Naive thymus-derived CD4-positive, alpha-beta T cell (primary cell): Measurements from ENCODE around the gene SLC22A2. TPM values are rescaled to one million over a fixed set of nuclear protein-coding genes. Genes with fewer than 3 reads are reported as not detected.
A peak's percentile ranks its signal among the peaks of the same experiment; 100 is the strongest.

Experiments used
- ATAC-seq: fragments of 150-1000 bp; cut with Tn5 transposase; 2 replicates; pipeline ENCODE4 v1.10.0; 2021; ENCODE audit warnings: mild to moderate bottlenecking, moderate library complexity
- CTCF ChIA-PET: fragments of 350-600 bp; sonication (Branson Sonifier 250); formaldehyde crosslinking; loops from one replicate; lab custom pipeline; 2021; ENCODE audit warnings: antibody characterized with exemption; lab: Charles Lee
- POLR2A ChIA-PET: fragments of 350-600 bp; sonication (Branson Sonifier 250); formaldehyde crosslinking; loops from one replicate; lab custom pipeline; 2021; ENCODE audit warnings: antibody characterized with exemption, inconsistent platforms; lab: Charles Lee
- DNase-seq, 9 donors: peaks; one replicate each; pipeline versions ENCODE4 v3.0.0 to v3.0.0-alpha.2; 2020 to 2022; ENCODE audit warnings: mixed read lengths in 1 of 9
- H3K27ac ChIP-seq: one replicate; pipeline ENCODE4 v1.7.0; 2013; ENCODE audit warnings: mild to moderate bottlenecking, low read depth, low read length, moderate library complexity
- H3K27me3 ChIP-seq, 2 donors: one replicate each; pipeline ENCODE4 v1.7.0; 2013; ENCODE audit warnings: low read length in 2 of 2, mild to moderate bottlenecking in 2 of 2, moderate library complexity in 2 of 2; ENCODE audit not compliant: control insufficient read depth in 2 of 2, insufficient read depth in 2 of 2
- H3K36me3 ChIP-seq, 3 experiments: 1 replicate in 2 of 3; 2 replicates in 1 of 3; pipeline ENCODE4 v1.7.0; 2013; ENCODE audit warnings: low read length in 3 of 3, mild to moderate bottlenecking in 3 of 3, moderate library complexity in 1 of 3; ENCODE audit not compliant: insufficient read depth in 3 of 3, control insufficient read depth in 2 of 3
- H3K4me1 ChIP-seq, 2 donors: one replicate each; pipeline ENCODE4 v1.7.0; 2013; ENCODE audit warnings: low read length in 2 of 2, mild to moderate bottlenecking in 2 of 2, moderate library complexity in 1 of 2; ENCODE audit not compliant: control insufficient read depth in 2 of 2, insufficient read depth in 2 of 2
- H3K4me3 ChIP-seq: 2 replicates; pipeline ENCODE4 v1.7.0; 2013; ENCODE audit warnings: mild to moderate bottlenecking, low read length
- H3K9me3 ChIP-seq, 3 experiments: 1 replicate in 2 of 3; 2 replicates in 1 of 3; pipeline ENCODE4 v1.7.0; 2013; ENCODE audit warnings: low read length in 3 of 3; ENCODE audit not compliant: control insufficient read depth in 2 of 3
- H3K27ac Mint-ChIP-seq, 9 donors: one replicate each; pipeline ENCODE4 v1.8.0; 2020 to 2022; ENCODE audit warnings: mixed read lengths in 9 of 9, mild to moderate bottlenecking in 8 of 9, moderate library complexity in 5 of 9, inconsistent platforms in 2 of 9
- H3K27me3 Mint-ChIP-seq, 5 donors: one replicate each; pipeline ENCODE4 v1.8.0; 2021 to 2022; ENCODE audit warnings: mixed read lengths in 5 of 5, mild to moderate bottlenecking in 1 of 5
- H3K36me3 Mint-ChIP-seq, 5 donors: one replicate each; pipeline ENCODE4 v1.8.0; 2020 to 2022; ENCODE audit warnings: mixed read lengths in 5 of 5, mild to moderate bottlenecking in 3 of 5, inconsistent platforms in 1 of 5
- H3K4me1 Mint-ChIP-seq, 7 donors: one replicate each; pipeline ENCODE4 v1.8.0; 2020 to 2022; ENCODE audit warnings: mixed read lengths in 7 of 7, mild to moderate bottlenecking in 3 of 7, inconsistent platforms in 1 of 7
- H3K4me3 Mint-ChIP-seq, 10 donors: one replicate each; pipeline ENCODE4 v1.8.0; 2020 to 2022; ENCODE audit warnings: mild to moderate bottlenecking in 10 of 10, mixed read lengths in 10 of 10, moderate library complexity in 6 of 10, inconsistent platforms in 2 of 10
- H3K9me3 Mint-ChIP-seq, 11 donors: one replicate each; pipeline ENCODE4 v1.8.0; 2020 to 2022; ENCODE audit warnings: mixed read lengths in 11 of 11, mild to moderate bottlenecking in 4 of 11, inconsistent platforms in 1 of 11, moderate library complexity in 1 of 11
- intact Hi-C, 2 donors: fragments of 100-400 bp; cut with micrococcal nuclease; formaldehyde crosslinking; loops; one replicate each; pipeline ENCODE4 v1.15.1; 2023
- polyA plus RNA-seq, 2 donors: library from polyadenylated mRNA; unstranded; fragments of 300-500 nt; fragmentation: Illumina TruSeq; gene quantifications; one replicate each; pipeline ENCODE4 v1.2.3, GENCODE V29; 2021
- total RNA-seq, 6 experiments: library from RNA in 5 of 6; stranded (reverse) in 5 of 6; gene quantifications; 1 replicate in 5 of 6; 2 replicates in 1 of 6; pipeline ENCODE4 v1.2.3 and lab custom pipeline; 2021 to 2026

The SLC22A2 gene
- total and polyA plus RNA-seq, 7 experiments from 2014 or later = not detected

- H3K36me3 Mint-ChIP-seq = no peaks in the 10 kb centered on the region
- Histone ChIP-seq H3K4me1 (no peaks in the 10 kb centered on the region), H3K4me3 (no peak overlapping the region), H3K36me3 (no peaks in the 10 kb centered on the region), H3K27ac (no peak overlapping the region), H3K27me3 (no peaks in the 10 kb centered on the region), H3K9me3 (no peaks in the 10 kb centered on the region)
- H3K27me3 Mint-ChIP-seq = peaks cover 0 to 4% (median 0%) of the 10 kb centered on the region in 5 donors
- CTCF ChIA-PET = no interaction called here
- no peak for DNase-seq
- no peaks in the 10 kb centered on the region for H3K9me3 Mint-ChIP-seq
- no peak overlapping the region for H3K4me3 Mint-ChIP-seq
- intact Hi-C loops = no loop called here
- ATAC-seq = no peak
- H3K27ac Mint-ChIP-seq = no peak overlapping the region
- POLR2A ChIA-PET = no interaction called here
- H3K4me1 Mint-ChIP-seq = peaks cover 0 to 9% (median 8%) of the 10 kb centered on the region in 7 donors
Measured at GRCh38 chr6:160267102-160267501, 8.5 kb upstream of the SLC22A2 start.

GRCh38 chr6:160265869-160266476 lies 7.4 kb upstream of the SLC22A2 start:
- no peaks in the 10 kb centered on the region for H3K36me3 Mint-ChIP-seq
- no peak overlapping the region for H3K27ac Mint-ChIP-seq
- POLR2A ChIA-PET = no interaction called here
- Histone ChIP-seq H3K27me3 (no peaks in the 10 kb centered on the region), H3K4me1 (no peaks in the 10 kb centered on the region), H3K4me3 (no peak overlapping the region), H3K36me3 (no peaks in the 10 kb centered on the region), H3K9me3 (no peaks in the 10 kb centered on the region), H3K27ac (no peak overlapping the region)
- no peaks in the 10 kb centered on the region for H3K9me3 Mint-ChIP-seq
- H3K4me1 Mint-ChIP-seq = peaks cover 0 to 9% (median 8%) of the 10 kb centered on the region in 7 donors
- intact Hi-C loops = no loop called here
- CTCF ChIA-PET = no interaction called here
- peaks cover 0 to 4% (median 0%) of the 10 kb centered on the region in 5 donors for H3K27me3 Mint-ChIP-seq
- no peak for ATAC-seq
- peak overlapping the region in 6 of 10 donors; percentile 4 to 50 (median 17) for H3K4me3 Mint-ChIP-seq
- DNase-seq = no peak

- H3K9me3 ChIP-seq = no peaks in the 10 kb centered on the region
- ATAC-seq (no peak), DNase-seq (no peak)
- Mint-ChIP-seq H3K27me3 (peaks cover 0 to 8% (median 5%) of the 10 kb centered on the region in 5 donors), H3K36me3 (no peaks in the 10 kb centered on the region), H3K9me3 (no peaks in the 10 kb centered on the region), H3K4me3 (no peak overlapping the region), H3K4me1 (peaks cover 0 to 9% (median 8%) of the 10 kb centered on the region in 7 donors), H3K27ac (no peak overlapping the region)
- ChIA-PET POLR2A (no interaction called here), CTCF (no interaction called here)
- no peaks in the 10 kb centered on the region for H3K36me3 ChIP-seq
- intact Hi-C loops = no loop called here
- no peaks in the 10 kb centered on the region for H3K27me3 ChIP-seq
- H3K27ac ChIP-seq = no peak overlapping the region
- no peaks in the 10 kb centered on the region for H3K4me1 ChIP-seq
- no peak overlapping the region for H3K4me3 ChIP-seq
Measured at GRCh38 chr6:160264061-160264612, 5.5 kb upstream of the SLC22A2 start.

GRCh38 chr6:160263196-160263939 lies 4.7 kb upstream of the SLC22A2 start:
- H3K27ac Mint-ChIP-seq = no peak overlapping the region
- CTCF ChIA-PET = no interaction called here
- intact Hi-C loops = no loop called here

GRCh38 chr6:160261991-160262680 lies 3.5 kb upstream of the SLC22A2 start:
- no peaks in the 10 kb centered on the region for H3K36me3 Mint-ChIP-seq
- no peak overlapping the region for H3K27ac Mint-ChIP-seq
- peaks cover 0 to 9% (median 8%) of the 10 kb centered on the region in 7 donors for H3K4me1 Mint-ChIP-seq
- no peaks in the 10 kb centered on the region for H3K4me1 ChIP-seq
- ATAC-seq (no peak), DNase-seq (no peak)
- POLR2A ChIA-PET = no interaction called here
- no peak overlapping the region for H3K27ac ChIP-seq
- H3K36me3 ChIP-seq = no peaks in the 10 kb centered on the region
- intact Hi-C loops = no loop called here
- no peaks in the 10 kb centered on the region for H3K9me3 ChIP-seq
- peaks cover 0 to 17% (median 8%) of the 10 kb centered on the region in 5 donors for H3K27me3 Mint-ChIP-seq
- CTCF ChIA-PET = interaction anchor here (0.6 kb wide), 1 partner anchor 92 kb away, joined by 3 read pairs; no protein-coding TSS in a partner anchor
- no peaks in the 10 kb centered on the region for H3K27me3 ChIP-seq
- H3K4me3 Mint-ChIP-seq = no peak overlapping the region
- H3K9me3 Mint-ChIP-seq = no peaks in the 10 kb centered on the region
- H3K4me3 ChIP-seq = no peak overlapping the region

More at GRCh38 chr6:160263196-160263939, 4.7 kb upstream of the SLC22A2 start:
- Histone ChIP-seq H3K36me3 (no peaks in the 10 kb centered on the region), H3K9me3 (no peaks in the 10 kb centered on the region), H3K4me1 (no peaks in the 10 kb centered on the region), H3K4me3 (no peak overlapping the region), H3K27me3 (no peaks in the 10 kb centered on the region), H3K27ac (no peak overlapping the region)
- ATAC-seq (no peak), DNase-seq (no peak)
- Mint-ChIP-seq H3K27me3 (peaks cover 0 to 10% (median 8%) of the 10 kb centered on the region in 5 donors), H3K4me1 (peaks cover 0 to 9% (median 8%) of the 10 kb centered on the region in 7 donors), H3K9me3 (no peaks in the 10 kb centered on the region), H3K36me3 (no peaks in the 10 kb centered on the region), H3K4me3 (no peak overlapping the region)
- POLR2A ChIA-PET = no interaction called here

- CTCF ChIA-PET = no interaction called here
- no peaks in the 10 kb centered on the region for H3K36me3 Mint-ChIP-seq
- no peaks in the 10 kb centered on the region for H3K36me3 ChIP-seq
- H3K4me3 ChIP-seq = no peak overlapping the region
- H3K4me1 ChIP-seq = no peaks in the 10 kb centered on the region
- H3K27me3 Mint-ChIP-seq = peaks cover 0 to 26% (median 13%) of the 10 kb centered on the region in 5 donors
- peaks cover 0 to 2% (median 2%) of the 10 kb centered on the region in 7 donors for H3K4me1 Mint-ChIP-seq
- no peak overlapping the region for H3K27ac Mint-ChIP-seq
- ATAC-seq = no peak
- no peaks in the 10 kb centered on the region for H3K9me3 Mint-ChIP-seq
- no peak for DNase-seq
- no peak overlapping the region for H3K27ac ChIP-seq
- H3K9me3 ChIP-seq = no peaks in the 10 kb centered on the region
- POLR2A ChIA-PET = no interaction called here
- intact Hi-C loops = no loop called here
- no peaks in the 10 kb centered on the region for H3K27me3 ChIP-seq
- no peak overlapping the region for H3K4me3 Mint-ChIP-seq
Measured at GRCh38 chr6:160260803-160261450, 2.3 kb upstream of the SLC22A2 start.
